Liver (tissue), 9 donors: ENCODE measurements around the gene NET1. TPM values are rescaled to one million over a fixed set of nuclear protein-coding genes. Genes with fewer than 3 reads are reported as not detected.

Source experiments
- DNase-seq: peaks from one replicate; pipeline ENCODE4 v3.0.0-alpha.2; 2017; ENCODE audit warnings: low spot score
- H3K27ac ChIP-seq, 2 donors: one replicate each; pipeline ENCODE4 v1.7.0; 2013; ENCODE audit warnings: inconsistent platforms in 2 of 2, low read length in 2 of 2, control low read depth in 1 of 2, low read depth in 1 of 2, mild to moderate bottlenecking in 1 of 2
- H3K27me3 ChIP-seq, 4 donors: one replicate each; pipeline versions ENCODE4 v1.6.1 to v1.7.0; 2013; ENCODE audit warnings: low read length in 3 of 4, inconsistent platforms in 1 of 4, mild to moderate bottlenecking in 1 of 4, moderate library complexity in 1 of 4; ENCODE audit not compliant: control insufficient read depth in 4 of 4, insufficient read depth in 4 of 4
- H3K36me3 ChIP-seq, 4 donors: one replicate each; pipeline versions ENCODE4 v1.6.1 to v1.7.0; 2013; ENCODE audit warnings: low read length in 3 of 4, mild to moderate bottlenecking in 3 of 4, low read depth in 1 of 4, moderate library complexity in 1 of 4; ENCODE audit not compliant: control insufficient read depth in 4 of 4, insufficient read depth in 3 of 4
- H3K4me1 ChIP-seq, 4 donors: one replicate each; pipeline versions ENCODE4 v1.6.1 to v1.7.0; 2013; ENCODE audit warnings: low read length in 3 of 4, mild to moderate bottlenecking in 3 of 4, moderate library complexity in 1 of 4; ENCODE audit not compliant: control insufficient read depth in 4 of 4, insufficient read depth in 4 of 4
- H3K4me3 ChIP-seq, 3 donors: one replicate each; pipeline versions ENCODE4 v1.6.1 to v1.7.0; 2013; ENCODE audit warnings: low read length in 3 of 3, control low read depth in 1 of 3, low read depth in 1 of 3, mild to moderate bottlenecking in 1 of 3
- H3K9ac ChIP-seq, 2 donors: one replicate each; pipeline ENCODE4 v1.7.0; 2013; ENCODE audit warnings: low read length in 2 of 2, mild to moderate bottlenecking in 2 of 2, moderate library complexity in 2 of 2, control low read depth in 1 of 2, low read depth in 1 of 2
- H3K9me3 ChIP-seq, 4 donors: one replicate each; pipeline versions ENCODE4 v1.6.1 to v1.7.0; 2013; ENCODE audit warnings: low read length in 3 of 4; ENCODE audit not compliant: control insufficient read depth in 4 of 4
- EGR1 ChIP-seq, 2 donors: IDR thresholded peaks; 2 replicates each; pipeline ENCODE4 v1.6.1; 2016 to 2018; ENCODE audit warnings: antibody characterized with exemption in 2 of 2, low read depth in 2 of 2
- FOXA2 ChIP-seq: IDR thresholded peaks from 2 replicates; pipeline ENCODE4 v1.6.1; 2016; ENCODE audit warnings: antibody characterized with exemption
- GABPA ChIP-seq, 2 donors: IDR thresholded peaks in 1 of 2; conservative IDR thresholded peaks in 1 of 2; 2 replicates each; pipeline ENCODE4 v1.6.1; 2016; ENCODE audit warnings: antibody characterized with exemption in 2 of 2, mild to moderate bottlenecking in 1 of 2, moderate library complexity in 1 of 2
- HNF4A ChIP-seq, 2 donors: conservative IDR thresholded peaks; 2 replicates each; pipeline ENCODE4 v1.6.1; 2016; ENCODE audit warnings: antibody characterized with exemption in 2 of 2, mild to moderate bottlenecking in 2 of 2
- HNF4G ChIP-seq: IDR thresholded peaks from 2 replicates; pipeline ENCODE4 v1.6.1; 2016; ENCODE audit warnings: antibody characterized with exemption
- JUND ChIP-seq, 2 donors: IDR thresholded peaks; 2 replicates each; pipeline ENCODE4 v1.6.1; 2016; ENCODE audit warnings: antibody characterized with exemption in 2 of 2
- NR2F2 ChIP-seq: IDR thresholded peaks from 2 replicates; pipeline ENCODE4 v1.6.1; 2016; ENCODE audit warnings: antibody characterized with exemption
- RAD21 ChIP-seq, 2 donors: IDR thresholded peaks; 2 replicates each; pipeline ENCODE4 v1.6.1; 2016; ENCODE audit warnings: antibody characterized with exemption in 2 of 2, mild to moderate bottlenecking in 2 of 2
- RXRA ChIP-seq, 2 donors: IDR thresholded peaks; 2 replicates each; pipeline ENCODE4 v1.6.1; 2017 to 2018; ENCODE audit warnings: antibody characterized with exemption in 2 of 2, mild to moderate bottlenecking in 1 of 2
- SP1 ChIP-seq: IDR thresholded peaks from 2 replicates; pipeline ENCODE4 v1.6.1; 2018; ENCODE audit warnings: antibody characterized with exemption, mild to moderate bottlenecking
- TAF1 ChIP-seq: conservative IDR thresholded peaks from 2 replicates; pipeline ENCODE4 v1.6.1; 2016; ENCODE audit warnings: antibody characterized with exemption, mild to moderate bottlenecking
- YY1 ChIP-seq: IDR thresholded peaks from 2 replicates; pipeline ENCODE4 v1.6.1; 2016; ENCODE audit warnings: antibody characterized with exemption, mild to moderate bottlenecking
- WGBS: extraction: QIAGEN DNeasy Blood & Tissue Kit; methylation state at CpG from one replicate; pipeline ENCODE4 v1.1.7; 2013; 5-methylcytosine and 5-hydroxymethylcytosine counted together
- polyA plus RNA-seq, 2 donors: library from polyadenylated mRNA; stranded (reverse) in 1 of 2; unstranded in 1 of 2; fragments of 200-250 nt in 1 of 2; fragments of >200 nt in 1 of 2; fragmentation: Nextera tagmentation in 1 of 2; extraction: Ambion mirVana in 1 of 2; gene quantifications; one replicate each; pipeline versions ENCODE4 v1.2.1 to v1.2.3, GENCODE V29; 2013 to 2015
- total RNA-seq, 2 donors: library from RNA; depleted of rRNA; stranded (reverse); fragments of >200 nt; gene quantifications; one replicate each; pipeline ENCODE4 v1.2.3, GENCODE V29; 2014
- TF ChIP-seq, protein P1 (sequence below): IDR thresholded peaks from 2 replicates; pipeline ENCODE4 v1.6.1; 2016; ENCODE audit warnings: antibody characterized with exemption
- TF ChIP-seq, protein P2 (sequence below): IDR thresholded peaks from 2 replicates; pipeline ENCODE4 v1.6.1; 2016; ENCODE audit warnings: antibody characterized with exemption
- TF ChIP-seq, protein P3 (sequence below): fragments of 150-350 bp; IDR thresholded peaks from 2 replicates; pipeline ENCODE4 v1.5.1; 2017; ENCODE audit warnings: improper control_type of control experiment, low read depth, low read length; ENCODE audit not compliant: missing input control
- TF ChIP-seq, protein P4 (sequence below): IDR thresholded peaks from 2 replicates; pipeline ENCODE4 v1.6.1; 2016; ENCODE audit warnings: antibody characterized with exemption, mild to moderate bottlenecking
- TF ChIP-seq, protein P5 (sequence below): IDR thresholded peaks from 2 replicates; pipeline ENCODE4 v1.6.1; 2016; ENCODE audit warnings: antibody characterized with exemption
- donor health status: healthy.
- donor health status: healthy.
- donor health status: healthy.
- donor health status: healthy.
- donor health status: healthy.

NET1 gene
- total and polyA plus RNA-seq, 4 donors: 16.2 to 38.6 (median 25.6) TPM

DNA sequence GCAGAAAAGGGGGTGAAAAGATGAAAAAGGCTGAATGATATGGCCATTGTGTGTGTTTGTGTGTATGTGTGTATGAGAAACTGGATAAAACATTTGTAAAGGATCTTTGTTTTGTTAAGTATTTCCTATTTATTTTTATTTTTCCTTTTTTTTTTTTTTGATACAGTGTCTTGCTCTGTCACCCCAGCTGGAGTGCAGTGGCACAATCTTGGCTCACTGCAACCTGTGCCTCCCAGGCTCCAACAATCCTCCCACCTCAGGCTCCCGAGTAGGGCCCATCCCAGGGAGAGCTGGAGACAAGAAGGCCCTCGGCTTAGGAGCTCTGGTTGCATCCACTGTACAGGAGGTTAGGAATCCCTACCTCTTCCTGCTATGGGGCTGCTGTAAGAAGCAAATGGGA, 93.9 kb downstream of the NET1 start (continued):
- TF ChIP-seq TAF1 (no peak), HNF4A (conservative IDR thresholded peaks at IDR 0.05) (no peak), HNF4G (no peak), NR2F2 (no peak), RAD21 (IDR thresholded peaks at IDR 0.05) (no peak), SP1 (no peak), GABPA (IDR thresholded peaks at IDR 0.05 in 1 of 2, conservative IDR thresholded peaks at IDR 0.05 in 1 of 2) (no peak), EGR1 (IDR thresholded peaks at IDR 0.05; ENCODE audit: low read depth in 2 of 2) (no peak), JUND (IDR thresholded peaks at IDR 0.05) (no peak), RXRA (IDR thresholded peaks at IDR 0.05) (no peak)
- TF ChIP-seq, protein P1, sequence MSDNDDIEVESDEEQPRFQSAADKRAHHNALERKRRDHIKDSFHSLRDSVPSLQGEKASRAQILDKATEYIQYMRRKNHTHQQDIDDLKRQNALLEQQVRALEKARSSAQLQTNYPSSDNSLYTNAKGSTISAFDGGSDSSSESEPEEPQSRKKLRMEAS: no peak

DNA sequence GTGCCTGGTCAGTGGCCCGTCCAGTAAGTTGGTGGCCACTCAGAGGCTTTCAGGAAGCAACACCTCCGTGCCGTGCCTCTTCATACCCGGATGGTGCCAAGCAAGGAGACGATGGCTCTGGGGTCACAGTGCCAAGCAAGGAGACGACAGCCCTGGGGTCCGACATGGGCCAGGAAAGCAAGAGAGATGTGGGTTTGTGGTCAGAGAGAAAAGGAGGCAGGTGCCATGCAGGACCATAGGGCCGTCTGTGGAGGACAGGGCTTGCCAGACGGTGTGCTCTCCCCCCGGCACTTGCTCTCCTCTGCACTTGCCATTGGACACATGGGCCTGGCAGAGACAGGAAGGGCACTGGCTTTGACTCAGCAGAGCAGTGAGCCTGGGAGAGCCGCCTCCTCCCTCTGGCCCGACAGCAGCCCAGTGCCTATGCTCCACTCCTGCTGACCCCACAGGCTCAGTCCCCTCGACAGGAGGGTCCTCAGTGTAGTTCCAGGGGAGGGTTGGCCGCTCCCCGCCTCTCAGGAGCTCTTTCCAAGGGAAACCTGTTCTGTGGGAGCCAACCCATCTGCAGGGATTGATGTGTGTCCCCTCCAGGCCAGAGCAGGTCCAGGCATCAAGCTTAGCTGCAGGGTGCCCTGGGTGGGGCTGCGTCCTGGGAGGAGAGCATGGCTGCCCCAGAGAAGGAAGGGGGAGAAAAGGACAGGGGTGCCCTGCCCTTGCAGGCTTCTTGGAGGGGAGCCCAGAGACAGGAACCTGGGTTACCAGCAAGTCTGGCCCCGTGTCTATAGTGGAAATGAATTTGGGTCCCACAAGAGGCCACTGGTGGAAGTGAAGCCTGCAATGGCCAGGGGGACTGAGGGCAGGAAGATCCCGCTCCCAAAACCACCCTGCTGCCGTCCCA, 94.6 kb downstream of the NET1 start:
- Histone ChIP-seq H3K27me3 (no peaks in the 10 kb centered on the region), H3K9ac (no peak overlapping the region), H3K27ac (no peak overlapping the region), H3K9me3 (no peaks in the 10 kb centered on the region), H3K4me1 (no peaks in the 10 kb centered on the region), H3K4me3 (no peak overlapping the region), H3K36me3 (no peaks in the 10 kb centered on the region)
- WGBS: 93% methylated on average over 19 of the region's 19 CpGs
- DNase-seq: no peak
- TF ChIP-seq, protein P2, sequence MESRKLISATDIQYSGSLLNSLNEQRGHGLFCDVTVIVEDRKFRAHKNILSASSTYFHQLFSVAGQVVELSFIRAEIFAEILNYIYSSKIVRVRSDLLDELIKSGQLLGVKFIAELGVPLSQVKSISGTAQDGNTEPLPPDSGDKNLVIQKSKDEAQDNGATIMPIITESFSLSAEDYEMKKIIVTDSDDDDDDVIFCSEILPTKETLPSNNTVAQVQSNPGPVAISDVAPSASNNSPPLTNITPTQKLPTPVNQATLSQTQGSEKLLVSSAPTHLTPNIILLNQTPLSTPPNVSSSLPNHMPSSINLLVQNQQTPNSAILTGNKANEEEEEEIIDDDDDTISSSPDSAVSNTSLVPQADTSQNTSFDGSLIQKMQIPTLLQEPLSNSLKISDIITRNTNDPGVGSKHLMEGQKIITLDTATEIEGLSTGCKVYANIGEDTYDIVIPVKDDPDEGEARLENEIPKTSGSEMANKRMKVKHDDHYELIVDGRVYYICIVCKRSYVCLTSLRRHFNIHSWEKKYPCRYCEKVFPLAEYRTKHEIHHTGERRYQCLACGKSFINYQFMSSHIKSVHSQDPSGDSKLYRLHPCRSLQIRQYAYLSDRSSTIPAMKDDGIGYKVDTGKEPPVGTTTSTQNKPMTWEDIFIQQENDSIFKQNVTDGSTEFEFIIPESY: no peak
- TF ChIP-seq, protein P3, sequence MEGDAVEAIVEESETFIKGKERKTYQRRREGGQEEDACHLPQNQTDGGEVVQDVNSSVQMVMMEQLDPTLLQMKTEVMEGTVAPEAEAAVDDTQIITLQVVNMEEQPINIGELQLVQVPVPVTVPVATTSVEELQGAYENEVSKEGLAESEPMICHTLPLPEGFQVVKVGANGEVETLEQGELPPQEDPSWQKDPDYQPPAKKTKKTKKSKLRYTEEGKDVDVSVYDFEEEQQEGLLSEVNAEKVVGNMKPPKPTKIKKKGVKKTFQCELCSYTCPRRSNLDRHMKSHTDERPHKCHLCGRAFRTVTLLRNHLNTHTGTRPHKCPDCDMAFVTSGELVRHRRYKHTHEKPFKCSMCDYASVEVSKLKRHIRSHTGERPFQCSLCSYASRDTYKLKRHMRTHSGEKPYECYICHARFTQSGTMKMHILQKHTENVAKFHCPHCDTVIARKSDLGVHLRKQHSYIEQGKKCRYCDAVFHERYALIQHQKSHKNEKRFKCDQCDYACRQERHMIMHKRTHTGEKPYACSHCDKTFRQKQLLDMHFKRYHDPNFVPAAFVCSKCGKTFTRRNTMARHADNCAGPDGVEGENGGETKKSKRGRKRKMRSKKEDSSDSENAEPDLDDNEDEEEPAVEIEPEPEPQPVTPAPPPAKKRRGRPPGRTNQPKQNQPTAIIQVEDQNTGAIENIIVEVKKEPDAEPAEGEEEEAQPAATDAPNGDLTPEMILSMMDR: no peak
- TF ChIP-seq RAD21 (IDR thresholded peaks at IDR 0.05) (no peak), RXRA (IDR thresholded peaks at IDR 0.05) (no peak), HNF4G (no peak), EGR1 (IDR thresholded peaks at IDR 0.05; ENCODE audit: low read depth in 2 of 2) (no peak), SP1 (no peak), NR2F2 (no peak), GABPA (IDR thresholded peaks at IDR 0.05 in 1 of 2, conservative IDR thresholded peaks at IDR 0.05 in 1 of 2) (no peak), YY1 (no peak), JUND (IDR thresholded peaks at IDR 0.05) (no peak), FOXA2 (no peak), TAF1 (no peak)
- TF ChIP-seq, protein P1: no peak
- TF ChIP-seq, protein P4, sequence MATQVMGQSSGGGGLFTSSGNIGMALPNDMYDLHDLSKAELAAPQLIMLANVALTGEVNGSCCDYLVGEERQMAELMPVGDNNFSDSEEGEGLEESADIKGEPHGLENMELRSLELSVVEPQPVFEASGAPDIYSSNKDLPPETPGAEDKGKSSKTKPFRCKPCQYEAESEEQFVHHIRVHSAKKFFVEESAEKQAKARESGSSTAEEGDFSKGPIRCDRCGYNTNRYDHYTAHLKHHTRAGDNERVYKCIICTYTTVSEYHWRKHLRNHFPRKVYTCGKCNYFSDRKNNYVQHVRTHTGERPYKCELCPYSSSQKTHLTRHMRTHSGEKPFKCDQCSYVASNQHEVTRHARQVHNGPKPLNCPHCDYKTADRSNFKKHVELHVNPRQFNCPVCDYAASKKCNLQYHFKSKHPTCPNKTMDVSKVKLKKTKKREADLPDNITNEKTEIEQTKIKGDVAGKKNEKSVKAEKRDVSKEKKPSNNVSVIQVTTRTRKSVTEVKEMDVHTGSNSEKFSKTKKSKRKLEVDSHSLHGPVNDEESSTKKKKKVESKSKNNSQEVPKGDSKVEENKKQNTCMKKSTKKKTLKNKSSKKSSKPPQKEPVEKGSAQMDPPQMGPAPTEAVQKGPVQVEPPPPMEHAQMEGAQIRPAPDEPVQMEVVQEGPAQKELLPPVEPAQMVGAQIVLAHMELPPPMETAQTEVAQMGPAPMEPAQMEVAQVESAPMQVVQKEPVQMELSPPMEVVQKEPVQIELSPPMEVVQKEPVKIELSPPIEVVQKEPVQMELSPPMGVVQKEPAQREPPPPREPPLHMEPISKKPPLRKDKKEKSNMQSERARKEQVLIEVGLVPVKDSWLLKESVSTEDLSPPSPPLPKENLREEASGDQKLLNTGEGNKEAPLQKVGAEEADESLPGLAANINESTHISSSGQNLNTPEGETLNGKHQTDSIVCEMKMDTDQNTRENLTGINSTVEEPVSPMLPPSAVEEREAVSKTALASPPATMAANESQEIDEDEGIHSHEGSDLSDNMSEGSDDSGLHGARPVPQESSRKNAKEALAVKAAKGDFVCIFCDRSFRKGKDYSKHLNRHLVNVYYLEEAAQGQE: no peak
- TF ChIP-seq, protein P5, sequence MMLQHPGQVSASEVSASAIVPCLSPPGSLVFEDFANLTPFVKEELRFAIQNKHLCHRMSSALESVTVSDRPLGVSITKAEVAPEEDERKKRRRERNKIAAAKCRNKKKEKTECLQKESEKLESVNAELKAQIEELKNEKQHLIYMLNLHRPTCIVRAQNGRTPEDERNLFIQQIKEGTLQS: no peak
